GM10248 (cell line): Measurements from ENCODE around the gene BEST2.
A peak's percentile ranks its signal among the peaks of the same experiment; 100 is the strongest.

Experiments
- CTCF ChIA-PET: fragments of 300-600 bp; sonication (Branson Sonifier 250); formaldehyde crosslinking; extraction: SDS; loops from one replicate; lab custom pipeline; 2021; ENCODE audit warnings: antibody characterized with exemption; lab: Yijun Ruan, JAX
- POLR2A ChIA-PET: fragments of 350-650 bp; sonication (Branson Sonifier 250); formaldehyde crosslinking; extraction: SDS; loops from one replicate; lab custom pipeline; 2020; ENCODE audit warnings: antibody characterized with exemption; lab: Yijun Ruan, JAX
- DNase-seq: peaks from one replicate; pipeline ENCODE4 v3.0.0; 2012; ENCODE audit errors: extremely low spot score
- TF ChIP-seq, protein P1 (sequence below): IDR thresholded peaks from 2 replicates; pipeline ENCODE4 v1.5.1; 2012; ENCODE audit warnings: mild to moderate bottlenecking, low read depth; ENCODE audit errors: extremely low read depth, missing control alignments, control extremely low read depth

Gene BEST2

DNA sequence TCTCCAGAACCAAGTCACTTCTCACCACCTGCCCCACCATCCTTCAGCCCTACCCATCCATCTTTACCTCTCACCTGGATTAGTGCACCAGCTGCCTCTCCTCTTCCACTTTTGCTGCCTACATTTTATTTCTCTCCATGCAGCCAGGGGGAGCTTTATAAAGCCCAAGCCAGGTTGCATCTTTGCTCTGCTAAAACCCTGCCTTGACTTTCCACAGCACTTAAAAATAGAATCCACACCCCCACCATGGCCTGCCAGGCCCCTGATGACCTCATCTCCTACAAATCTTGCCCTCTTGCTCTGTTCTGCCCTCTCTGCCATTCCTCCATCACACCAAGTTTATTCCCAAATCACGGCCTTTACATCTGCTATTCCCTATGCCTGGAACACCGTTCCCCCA, 22.0 kb downstream of the BEST2 start:
- TF ChIP-seq, protein P1, sequence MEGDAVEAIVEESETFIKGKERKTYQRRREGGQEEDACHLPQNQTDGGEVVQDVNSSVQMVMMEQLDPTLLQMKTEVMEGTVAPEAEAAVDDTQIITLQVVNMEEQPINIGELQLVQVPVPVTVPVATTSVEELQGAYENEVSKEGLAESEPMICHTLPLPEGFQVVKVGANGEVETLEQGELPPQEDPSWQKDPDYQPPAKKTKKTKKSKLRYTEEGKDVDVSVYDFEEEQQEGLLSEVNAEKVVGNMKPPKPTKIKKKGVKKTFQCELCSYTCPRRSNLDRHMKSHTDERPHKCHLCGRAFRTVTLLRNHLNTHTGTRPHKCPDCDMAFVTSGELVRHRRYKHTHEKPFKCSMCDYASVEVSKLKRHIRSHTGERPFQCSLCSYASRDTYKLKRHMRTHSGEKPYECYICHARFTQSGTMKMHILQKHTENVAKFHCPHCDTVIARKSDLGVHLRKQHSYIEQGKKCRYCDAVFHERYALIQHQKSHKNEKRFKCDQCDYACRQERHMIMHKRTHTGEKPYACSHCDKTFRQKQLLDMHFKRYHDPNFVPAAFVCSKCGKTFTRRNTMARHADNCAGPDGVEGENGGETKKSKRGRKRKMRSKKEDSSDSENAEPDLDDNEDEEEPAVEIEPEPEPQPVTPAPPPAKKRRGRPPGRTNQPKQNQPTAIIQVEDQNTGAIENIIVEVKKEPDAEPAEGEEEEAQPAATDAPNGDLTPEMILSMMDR = peak; percentile 46
- ChIA-PET CTCF (interaction anchor here (1.2 to 11.6 kb wide), 8 partner anchors 8 to 300 kb away, joined by 3 to 399 read pairs (median 30); partner anchors contain the start of genes GET3, JUNB, PRDX2 and RNASEH2A), POLR2A (interaction anchor here (2.5 kb wide), 1 partner anchor 18 kb away, joined by 17 read pairs; the partner anchor contains the start of gene JUNB)
- DNase-seq = no peak

DNA sequence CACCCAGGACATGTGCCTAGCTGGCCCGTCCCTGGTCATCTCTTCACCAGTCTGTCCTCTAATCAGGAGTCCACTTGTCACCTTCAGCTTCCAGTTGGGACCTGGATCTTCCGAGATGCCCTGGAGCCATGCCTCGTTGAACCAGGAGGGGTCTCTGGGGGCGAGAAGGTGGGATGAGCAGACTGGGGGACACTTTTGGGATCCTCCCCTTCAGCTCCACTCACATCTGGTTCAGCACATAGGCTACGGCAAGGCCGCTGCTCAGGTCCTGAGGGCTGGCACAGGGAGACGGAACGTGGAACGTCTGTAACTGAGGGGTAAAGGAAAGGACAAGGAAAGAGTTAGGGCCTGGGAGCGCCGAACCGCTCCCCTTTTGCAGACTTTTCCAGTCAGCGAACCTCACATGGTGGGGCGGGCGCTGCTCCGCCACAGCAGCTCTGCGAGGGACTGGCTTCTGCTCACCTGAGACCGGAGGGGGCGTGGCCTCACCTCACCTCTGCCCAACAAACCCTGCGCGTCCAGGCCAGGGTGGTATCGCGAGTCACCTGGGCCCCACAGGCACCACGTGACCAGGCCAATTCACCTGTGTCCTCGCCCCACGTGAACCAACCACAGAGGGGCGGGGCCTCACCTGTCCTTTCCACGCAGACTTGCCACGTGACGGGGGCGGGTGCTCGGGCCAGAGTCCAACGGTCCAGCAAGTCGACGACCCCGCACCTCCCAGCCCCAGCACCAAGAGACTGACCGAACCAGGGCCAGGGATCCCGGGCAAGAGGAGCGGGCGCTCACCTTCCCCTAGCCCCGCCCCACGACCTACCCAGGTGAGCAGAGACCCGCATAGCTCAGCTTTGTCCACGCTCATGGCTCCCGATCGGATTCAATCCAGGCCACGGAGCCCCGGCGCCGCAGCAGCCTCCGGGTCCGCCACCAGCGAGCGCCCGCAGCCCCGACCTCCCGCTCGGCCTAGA, 23.3 kb downstream of the BEST2 start, which contains the start of gene HOOK2:
HOOK2 (minus strand) TSS at position 965 of the 968 bp plus-strand sequence; CDS start at position 862, 103 bp downstream.
- POLR2A ChIA-PET = interaction anchor here (0.5 to 2.5 kb wide), 2 partner anchors 17 to 43 kb away, joined by 5 to 17 read pairs; partner anchors contain the start of gene JUNB
- CTCF ChIA-PET = interaction anchor here (1.9 to 11.6 kb wide), 5 partner anchors 10 to 72 kb away, joined by 5 to 399 read pairs (median 70); partner anchors contain the start of genes JUNB, PRDX2, RNASEH2A and THSD8
- DNase-seq = no peak
- TF ChIP-seq, protein P1 = no peak

DNA sequence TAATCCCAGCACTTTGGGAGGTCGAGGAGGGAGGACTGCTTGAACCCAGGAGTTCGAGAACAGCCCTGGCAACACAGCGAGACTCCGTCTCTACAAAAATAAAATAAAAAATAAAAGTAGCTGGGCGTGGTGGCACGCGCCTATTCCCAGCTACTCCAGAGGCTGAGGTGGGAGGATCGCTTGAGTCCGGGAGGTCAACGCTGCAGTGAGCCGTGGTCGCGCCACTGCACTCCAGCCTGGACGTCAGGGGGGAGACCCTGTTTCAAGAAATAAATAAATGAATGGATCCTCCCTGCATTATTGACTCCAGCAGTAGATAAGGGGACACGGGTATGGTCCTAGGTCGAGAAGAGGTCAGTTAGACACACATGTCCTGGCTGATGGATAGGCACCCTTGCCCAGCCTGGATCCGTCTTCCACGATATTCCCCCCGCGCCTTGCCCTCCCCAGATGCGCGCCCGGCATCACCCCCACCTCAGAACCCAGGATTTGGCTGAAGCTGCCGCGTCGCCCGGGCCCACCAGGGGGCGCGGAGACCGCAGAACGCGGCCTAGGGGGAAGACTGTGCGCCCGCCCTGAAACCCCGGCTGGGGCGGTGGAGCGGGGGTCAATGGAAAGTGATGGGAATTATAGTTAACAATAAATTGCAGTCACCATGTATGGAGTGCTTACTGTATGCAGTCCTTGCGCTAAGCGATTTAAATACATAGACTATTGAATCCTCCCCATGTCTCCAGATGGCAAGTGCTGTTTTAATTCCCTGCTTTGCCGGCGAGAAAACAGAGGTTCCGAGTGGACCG, 25.8 kb downstream of the BEST2 start:
- DNase-seq = peak; percentile 75
- TF ChIP-seq, protein P1 = peak; percentile 94
- POLR2A ChIA-PET = interaction anchor here (0.7 to 3.9 kb wide), 4 partner anchors 12 to 20 kb away, joined by 3 to 110 read pairs (median 7); partner anchors contain the start of gene JUNB
- CTCF ChIA-PET = interaction anchor here (0.7 to 11.6 kb wide), 16 partner anchors 10 to 718 kb away, joined by 3 to 399 read pairs (median 4); partner anchors contain the start of genes JUNB, PRDX2, RNASEH2A and THSD8

DNA sequence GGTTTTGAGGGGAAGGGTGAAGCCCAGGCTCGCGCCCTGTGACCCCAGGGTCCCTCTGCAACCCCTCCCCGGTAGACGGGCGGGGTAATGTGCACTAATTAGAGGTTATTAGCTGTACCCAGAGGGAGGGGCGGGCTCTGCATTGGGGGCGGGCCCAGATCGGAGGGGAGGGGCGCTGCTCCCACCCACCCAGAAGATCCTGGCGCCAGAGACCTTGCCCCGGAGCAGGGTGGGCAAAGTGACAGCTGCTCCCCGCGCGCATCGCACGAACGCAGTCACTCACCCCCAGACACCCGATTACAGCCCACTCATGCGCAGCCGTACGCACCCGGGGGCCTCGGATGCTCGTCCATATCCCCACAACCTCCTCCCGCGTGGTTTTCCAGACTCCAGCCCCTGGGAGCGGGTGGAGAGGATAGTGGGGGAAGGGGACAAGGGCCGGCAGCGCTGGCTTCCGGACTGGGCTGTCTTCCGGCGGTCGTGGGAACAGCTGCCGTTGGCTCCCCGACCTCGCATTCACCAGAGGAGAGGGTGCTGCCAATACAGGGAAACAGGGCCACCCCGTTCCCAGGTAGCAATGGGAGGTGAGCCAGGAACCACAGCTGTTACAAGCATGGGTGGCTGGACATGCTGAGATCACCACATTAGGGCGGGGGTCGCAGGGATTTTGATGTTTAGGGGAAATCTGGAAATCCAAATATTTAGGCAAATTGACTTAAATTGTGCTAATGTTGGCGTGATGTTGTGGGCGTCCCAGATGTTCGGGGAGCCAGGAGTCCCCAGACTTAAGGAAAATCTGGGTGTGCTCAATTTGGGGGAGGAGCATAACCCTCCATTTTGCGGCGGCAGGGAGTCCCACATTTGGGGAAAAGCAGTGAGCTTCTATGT, 26.7 kb downstream of the BEST2 start:
- TF ChIP-seq, protein P1 = no peak
- ChIA-PET POLR2A (interaction anchor here (0.6 to 3.9 kb wide), 5 partner anchors 11 to 166 kb away, joined by 3 to 110 read pairs (median 5); partner anchors contain the start of gene JUNB), CTCF (interaction anchor here (0.6 to 11.6 kb wide), 15 partner anchors 9 to 718 kb away, joined by 3 to 399 read pairs (median 5); partner anchors contain the start of genes JUNB, PRDX2, RNASEH2A and THSD8)
- peak; percentile 61 for DNase-seq

DNA sequence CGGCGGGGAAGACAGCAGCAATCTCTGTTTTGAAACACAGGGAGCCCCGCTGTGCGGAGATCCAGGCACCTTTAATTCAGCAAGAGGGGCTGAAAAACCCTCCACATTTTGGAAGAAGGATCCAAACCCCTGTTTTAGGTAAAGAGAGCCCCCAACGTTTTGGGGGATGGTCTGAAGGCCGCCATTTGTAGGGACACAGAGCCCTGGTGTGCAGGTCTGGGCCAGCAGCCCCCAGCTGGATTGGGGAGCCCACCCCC, 27.2 kb downstream of the BEST2 start:
- TF ChIP-seq, protein P1 = no peak
- ChIA-PET POLR2A (interaction anchor here (0.6 to 3.9 kb wide), 4 partner anchors 10 to 165 kb away, joined by 5 to 110 read pairs (median 7); partner anchors contain the start of gene JUNB), CTCF (interaction anchor here (0.9 to 11.6 kb wide), 9 partner anchors 9 to 101 kb away, joined by 3 to 399 read pairs (median 54); partner anchors contain the start of genes JUNB, PRDX2, RNASEH2A and THSD8)
- no peak for DNase-seq
